Cardiac ventricle fibroblast (primary cell): ENCODE measurements around the gene PLAC9. TPM values are rescaled to one million over a fixed set of nuclear protein-coding genes. Genes with fewer than 3 reads are reported as not detected.

Experiments
- total RNA-seq: library from RNA; depleted of rRNA; stranded (reverse); fragments of >200 nt; gene quantifications from 2 replicates; pipeline ENCODE4 v1.2.3, GENCODE V29; 2015

Gene PLAC9
- total RNA-seq: 116 and 174 TPM in 2 replicates

GRCh38 chr10:80132299-80133139 is at the start of gene PLAC9:
Gene PLAC9 (plus strand): TSS chr10:80132730. CDS start chr10:80132763, 33 bp downstream.

Other genes with a start within 250 kb of the PLAC9 start
- gene SFTPD, start 183.6 kb upstream of the PLAC9 start, total RNA-seq: not detected in 2 replicates
- 13.1 and 13.5 TPM in 2 replicates for gene TMEM254, start 54.1 kb upstream of the PLAC9 start, total RNA-seq
- 139 and 147 TPM in 2 replicates for gene ANXA11, start 72.8 kb downstream of the PLAC9 start, total RNA-seq
- gene MAT1A, start 156.9 kb downstream of the PLAC9 start, total RNA-seq: not detected in 2 replicates
- not detected in 2 replicates for gene DYDC1, start 224.0 kb downstream of the PLAC9 start, total RNA-seq
- gene DYDC2, start 224.1 kb downstream of the PLAC9 start, total RNA-seq: not detected in 2 replicates